Ectodermal cell (in vitro differentiated cells): Measurements from ENCODE around the gene CERS2.

ENCODE experiments used
- H3K27ac ChIP-seq: 2 replicates; pipeline ENCODE4 v1.7.0; 2013; ENCODE audit warnings: mild to moderate bottlenecking, low read depth, low read length; ENCODE audit not compliant: insufficient read depth, poor library complexity, severe bottlenecking
- H3K27me3 ChIP-seq: 2 replicates; pipeline ENCODE4 v1.7.0; 2013; ENCODE audit warnings: mild to moderate bottlenecking, low read length; ENCODE audit not compliant: insufficient read depth, control insufficient read depth, poor library complexity, severe bottlenecking
- H3K36me3 ChIP-seq: one replicate; pipeline ENCODE4 v1.7.0; 2013; ENCODE audit warnings: low read length; ENCODE audit not compliant: control insufficient read depth, insufficient read depth
- H3K4me1 ChIP-seq: one replicate; pipeline ENCODE4 v1.7.0; 2013; ENCODE audit warnings: low read length; ENCODE audit not compliant: control insufficient read depth, insufficient read depth
- H3K4me3 ChIP-seq: 2 replicates; pipeline ENCODE4 v1.7.0; 2013; ENCODE audit warnings: low read depth, low read length, control low read depth; ENCODE audit not compliant: insufficient read depth
- H3K9me3 ChIP-seq: 2 replicates; pipeline ENCODE4 v1.7.0; 2013; ENCODE audit warnings: mild to moderate bottlenecking, low read length, moderate library complexity; ENCODE audit not compliant: control insufficient read depth
- WGBS, 2 experiments: methylation state at CpG; one replicate each; pipeline ENCODE4 v1.1.7; 2013; ENCODE audit warnings: missing lambda C conversion rate in 2 of 2; 5-methylcytosine and 5-hydroxymethylcytosine counted together

CERS2 gene

GRCh38 chr1:151007853-151008243 lies 33.2 kb upstream of the CERS2 start:
- Histone ChIP-seq H3K36me3 (no peaks in the 10 kb centered on the region), H3K9me3 (no peaks in the 10 kb centered on the region), H3K27me3 (no peaks in the 10 kb centered on the region), H3K4me1 (peaks cover 9% of the 10 kb centered on the region), H3K4me3 (peak overlapping the region; percentile 87), H3K27ac (peak overlapping the region; percentile 93)
- 52 to 53% methylated on average over 4 of the region's 4 CpGs for WGBS, 2 experiments

- 16% methylated on average over 18 of the region's 18 CpGs for WGBS, 2 experiments
- Histone ChIP-seq H3K27ac (peak within 1 kb of the TSS; percentile 93), H3K36me3 (no peaks in the 10 kb centered on the region), H3K27me3 (no peaks in the 10 kb centered on the region), H3K4me3 (peak within 1 kb of the TSS; percentile 87), H3K4me1 (peaks cover 9% of the 10 kb centered on the region), H3K9me3 (no peaks in the 10 kb centered on the region)
These were observed 31.9 kb upstream of the CERS2 start, which contains the start of gene MINDY1 for GRCh38 chr1:151006327-151007052. TSS of gene MINDY1 (minus strand) at chr1:151006902. CDS start at chr1:151002617, 4,285 bp downstream.

GRCh38 chr1:151005729-151006319 lies 31.2 kb upstream of the CERS2 start:
- Histone ChIP-seq H3K27ac (no peak overlapping the region), H3K36me3 (no peaks in the 10 kb centered on the region), H3K4me3 (peak overlapping the region; percentile 38), H3K4me1 (peaks cover 9% of the 10 kb centered on the region), H3K9me3 (no peaks in the 10 kb centered on the region), H3K27me3 (no peaks in the 10 kb centered on the region)
- 77 to 80% methylated on average over 3 of the region's 4 CpGs for WGBS, 2 experiments

GRCh38 chr1:151003180-151003579 lies 28.5 kb upstream of the CERS2 start:
- Histone ChIP-seq H3K9me3 (no peaks in the 10 kb centered on the region), H3K27me3 (no peaks in the 10 kb centered on the region), H3K27ac (no peak overlapping the region), H3K4me3 (no peak overlapping the region), H3K4me1 (peaks cover 9% of the 10 kb centered on the region), H3K36me3 (no peaks in the 10 kb centered on the region)

GRCh38 chr1:151002611-151003010 lies 28.0 kb upstream of the CERS2 start:
- Histone ChIP-seq H3K27ac (no peak overlapping the region), H3K4me3 (no peak overlapping the region), H3K9me3 (no peaks in the 10 kb centered on the region), H3K27me3 (no peaks in the 10 kb centered on the region), H3K36me3 (no peaks in the 10 kb centered on the region), H3K4me1 (peaks cover 9% of the 10 kb centered on the region)
- 78 to 82% methylated on average over 2 of the region's 2 CpGs for WGBS, 2 experiments

- H3K36me3 ChIP-seq: no peaks in the 10 kb centered on the region
- H3K4me1 ChIP-seq: peaks cover 9% of the 10 kb centered on the region
- no peaks in the 10 kb centered on the region for H3K9me3 ChIP-seq
- H3K4me3 ChIP-seq: no peak overlapping the region
- 93 to 98% methylated on average over 3 of the region's 3 CpGs for WGBS, 2 experiments
- no peak overlapping the region for H3K27ac ChIP-seq
- no peaks in the 10 kb centered on the region for H3K27me3 ChIP-seq
These were observed 27.4 kb upstream of the CERS2 start for GRCh38 chr1:151002051-151002450.

- 88 to 90% methylated on average over 4 of the region's 4 CpGs for WGBS, 2 experiments
- Histone ChIP-seq H3K36me3 (no peaks in the 10 kb centered on the region), H3K9me3 (no peaks in the 10 kb centered on the region)
These were observed 27.0 kb upstream of the CERS2 start for GRCh38 chr1:151001602-151002001.

GRCh38 chr1:151000408-151000807 lies 25.8 kb upstream of the CERS2 start:
- 91 to 92% methylated on average over 3 of the region's 3 CpGs for WGBS, 2 experiments
- Histone ChIP-seq H3K27ac (no peak overlapping the region), H3K4me3 (no peak overlapping the region), H3K9me3 (no peaks in the 10 kb centered on the region), H3K27me3 (no peaks in the 10 kb centered on the region), H3K4me1 (peaks cover 3% of the 10 kb centered on the region), H3K36me3 (no peaks in the 10 kb centered on the region)

More at GRCh38 chr1:151001602-151002001, 27.0 kb upstream of the CERS2 start:
- H3K4me1 ChIP-seq: peaks cover 9% of the 10 kb centered on the region
- no peak overlapping the region for H3K4me3 ChIP-seq
- H3K27me3 ChIP-seq: no peaks in the 10 kb centered on the region
- no peak overlapping the region for H3K27ac ChIP-seq

GRCh38 chr1:150999926-151000325 lies 25.3 kb upstream of the CERS2 start:
- no peaks in the 10 kb centered on the region for H3K36me3 ChIP-seq
- H3K27me3 ChIP-seq: no peaks in the 10 kb centered on the region
- peaks cover 4% of the 10 kb centered on the region for H3K4me1 ChIP-seq
- WGBS, 2 experiments: 100% methylated on average over 2 of the region's 2 CpGs
- no peak overlapping the region for H3K27ac ChIP-seq
- no peaks in the 10 kb centered on the region for H3K9me3 ChIP-seq
- H3K4me3 ChIP-seq: no peak overlapping the region

GRCh38 chr1:150999051-150999674 lies 24.5 kb upstream of the CERS2 start:
- 90 to 92% methylated on average over 17 of the region's 17 CpGs for WGBS, 2 experiments
- H3K9me3 ChIP-seq: no peaks in the 10 kb centered on the region
- no peaks in the 10 kb centered on the region for H3K36me3 ChIP-seq
- H3K27ac ChIP-seq: no peak overlapping the region
- no peak overlapping the region for H3K4me3 ChIP-seq
- H3K27me3 ChIP-seq: no peaks in the 10 kb centered on the region
- peaks cover 4% of the 10 kb centered on the region for H3K4me1 ChIP-seq
